Measurements from ENCODE around the gene FAF1. TPM values are rescaled to one million over a fixed set of nuclear protein-coding genes. Genes with fewer than 3 reads are reported as not detected.

FAF1 gene
- total and polyA plus RNA-seq, 2 donors (not counting 3 experiments of a cell fraction or from before 2014, with no cell fraction given): 9.0 to 57.6 TPM

DNA sequence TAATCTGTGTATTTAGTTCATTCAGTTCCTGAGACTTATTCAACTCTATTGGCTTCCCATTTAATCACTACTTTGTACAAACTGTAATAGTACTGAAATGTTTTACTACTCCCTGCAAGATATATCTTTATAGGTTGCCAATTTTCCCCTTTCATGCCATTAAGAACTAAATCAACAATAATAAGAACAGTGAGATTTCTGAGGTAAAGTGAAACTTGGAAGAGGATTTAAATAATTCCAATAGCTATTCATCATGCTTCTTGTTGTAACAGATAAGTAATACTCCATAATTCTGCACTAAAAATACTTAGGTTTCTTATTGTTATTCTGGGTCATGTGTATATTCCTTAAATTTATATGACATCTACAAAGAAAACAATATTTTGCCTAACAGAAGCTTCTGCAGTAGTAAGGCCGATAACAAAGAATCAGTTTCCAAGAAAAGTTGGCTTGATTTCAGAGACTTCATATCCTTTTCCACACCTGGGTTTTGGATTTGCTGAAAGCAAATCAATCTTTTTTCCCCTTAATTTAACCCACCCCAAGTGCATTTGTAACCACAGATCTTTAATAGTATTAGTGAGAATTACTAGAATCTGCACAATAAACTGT is 258.3 kb downstream of the FAF1 start:
- Histone ChIP-seq H3K27ac (ENCODE audit: insufficient read depth, low read depth, low read length) (no peak overlapping the region), H3K27me3 (ENCODE audit: control insufficient read depth in 2 of 2, insufficient read depth in 2 of 2, low read length in 2 of 2) (no peaks in the 10 kb centered on the region), H3K9me3 (replicated peaks; ENCODE audit: control insufficient read depth, insufficient read depth, low read length) (no peaks in the 10 kb centered on the region), H2AFZ (ENCODE audit: low read depth, low read length) (no peak overlapping the region), H3K9me1 (replicated peaks; ENCODE audit: control insufficient read depth, extremely low read depth, insufficient read depth, low read length) (no peaks in the 10 kb centered on the region), H4K20me1 (replicated peaks; ENCODE audit: control insufficient read depth, extremely low read depth, insufficient read depth, low read length) (no peaks in the 10 kb centered on the region), H3K79me2 (ENCODE audit: control insufficient read depth, insufficient read depth, low read length) (no peaks in the 10 kb centered on the region), H3K36me3 (ENCODE audit: control insufficient read depth in 2 of 2, extremely low read depth in 1 of 2, insufficient read depth in 2 of 2, low read length in 2 of 2) (no peaks in the 10 kb centered on the region), H3K4me1 (ENCODE audit: control insufficient read depth, extremely low read depth, insufficient read depth, low read length) (no peaks in the 10 kb centered on the region), H3K4me3 (replicated peaks in 1 of 3; ENCODE audit: insufficient read depth in 1 of 3, low read depth in 1 of 3, low read length in 3 of 3) (no peak overlapping the region), H3K9ac (replicated peaks; ENCODE audit: extremely low read depth, insufficient read depth, low read length) (no peak overlapping the region), H3K4me2 (ENCODE audit: insufficient read depth, low read length) (no peak overlapping the region)
- BruUV-seq (replicated peaks): no TSS peak
- ChIA-PET POLR2A (no interaction called here), CTCF (interaction anchor here (0.6 to 5.2 kb wide), 3 partner anchors 28 to 333 kb away, joined by 3 to 142 read pairs (median 3); no protein-coding TSS in a partner anchor)
- intact Hi-C loops (cut with micrococcal nuclease) (loop anchor here (5.0 kb wide), 1 partner anchor 95 kb away; no protein-coding TSS in a partner anchor), dilution Hi-C loops (cut with MboI; ENCODE audit: extremely low pct_ligation_motif_present, low sequenced_read_pairs) (no loop called here)
- no peak for TF ChIP-seq MYC (IDR thresholded peaks at IDR 0.05; ENCODE audit: low read depth, low read length)
- no peak for TF ChIP-seq FOS (IDR thresholded peaks at IDR 0.05; ENCODE audit: borderline replicate concordance, insufficient read depth, low read length)
- TF ChIP-seq, protein P1, sequence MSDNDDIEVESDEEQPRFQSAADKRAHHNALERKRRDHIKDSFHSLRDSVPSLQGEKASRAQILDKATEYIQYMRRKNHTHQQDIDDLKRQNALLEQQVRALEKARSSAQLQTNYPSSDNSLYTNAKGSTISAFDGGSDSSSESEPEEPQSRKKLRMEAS (IDR thresholded peaks at IDR 0.05; ENCODE audit: insufficient read depth, insufficient read length): no peak
- no peak for TF ChIP-seq JUN (IDR thresholded peaks at IDR 0.05; ENCODE audit: borderline replicate concordance, insufficient read depth, insufficient read length, low read depth)
- TF ChIP-seq, protein P2, sequence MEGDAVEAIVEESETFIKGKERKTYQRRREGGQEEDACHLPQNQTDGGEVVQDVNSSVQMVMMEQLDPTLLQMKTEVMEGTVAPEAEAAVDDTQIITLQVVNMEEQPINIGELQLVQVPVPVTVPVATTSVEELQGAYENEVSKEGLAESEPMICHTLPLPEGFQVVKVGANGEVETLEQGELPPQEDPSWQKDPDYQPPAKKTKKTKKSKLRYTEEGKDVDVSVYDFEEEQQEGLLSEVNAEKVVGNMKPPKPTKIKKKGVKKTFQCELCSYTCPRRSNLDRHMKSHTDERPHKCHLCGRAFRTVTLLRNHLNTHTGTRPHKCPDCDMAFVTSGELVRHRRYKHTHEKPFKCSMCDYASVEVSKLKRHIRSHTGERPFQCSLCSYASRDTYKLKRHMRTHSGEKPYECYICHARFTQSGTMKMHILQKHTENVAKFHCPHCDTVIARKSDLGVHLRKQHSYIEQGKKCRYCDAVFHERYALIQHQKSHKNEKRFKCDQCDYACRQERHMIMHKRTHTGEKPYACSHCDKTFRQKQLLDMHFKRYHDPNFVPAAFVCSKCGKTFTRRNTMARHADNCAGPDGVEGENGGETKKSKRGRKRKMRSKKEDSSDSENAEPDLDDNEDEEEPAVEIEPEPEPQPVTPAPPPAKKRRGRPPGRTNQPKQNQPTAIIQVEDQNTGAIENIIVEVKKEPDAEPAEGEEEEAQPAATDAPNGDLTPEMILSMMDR (IDR thresholded peaks at IDR 0.05; ENCODE audit: extremely low read depth in 1 of 2, insufficient read depth in 1 of 2, low read depth in 1 of 2, low read length in 2 of 2): no peak
- TF ChIP-seq POLR2AphosphoS5 (IDR thresholded peaks at IDR 0.05; ENCODE audit: insufficient read depth, low read depth, low read length): no peak
- no peak for TF ChIP-seq GATA2 (IDR thresholded peaks at IDR 0.05; ENCODE audit: insufficient read depth, insufficient read length, low read depth, low read length)
- TF ChIP-seq EZH2 (IDR thresholded peaks at IDR 0.05; ENCODE audit: borderline replicate concordance, low read depth, low read length, severe bottlenecking): no peak
- no peak for TF ChIP-seq POLR2A (IDR thresholded peaks at IDR 0.05; ENCODE audit: low read depth, low read length)
- FAIRE-seq (no peak), DNase-seq (ENCODE audit: low read depth, low spot score) (peak; percentile 44)
